Inflammatory macrophage treated with lipopolysaccharide for 4 hours (primary cell): Measurements from ENCODE around the gene HCAR3.

Experiments used
- DNase-seq: peaks from one replicate; pipeline ENCODE4 v3.0.0-alpha.2; 2020

Gene HCAR3

DNA sequence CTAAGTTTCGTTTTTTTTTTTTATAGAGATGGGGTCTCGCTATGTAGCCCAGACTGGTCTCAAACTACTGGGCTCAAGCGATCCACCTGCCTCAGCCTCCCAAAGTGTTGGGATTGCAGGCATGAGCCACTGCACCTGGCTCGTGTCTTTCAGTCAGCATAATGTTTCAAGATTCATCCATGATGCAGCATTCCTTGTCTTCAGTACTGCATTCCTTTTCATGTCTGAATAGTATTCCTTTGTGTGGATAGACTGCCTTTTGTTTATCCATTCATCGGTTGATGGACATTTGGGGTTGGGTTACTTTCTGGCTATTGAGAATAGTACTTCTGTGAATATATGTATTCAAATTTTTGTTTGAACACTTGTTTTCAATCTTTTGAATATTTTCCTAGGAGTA is 50.9 kb downstream of the HCAR3 start:
- no peak for DNase-seq

GRCh38 chr12:122665349-122665748 is 51.3 kb downstream of the HCAR3 start:
- DNase-seq = peak; percentile 41
